Measurements from ENCODE around the gene AACS. TPM values are rescaled to one million over a fixed set of nuclear protein-coding genes. Genes with fewer than 3 reads are reported as not detected.
A peak's percentile ranks its signal among the peaks of the same experiment; 100 is the strongest.

The AACS gene
- total RNA-seq, 1 donor from 2014 or later = 32.0 TPM

GRCh38 chr12:125183187-125184067 lies 118.2 kb downstream of the AACS start:
- peak; percentile 22 for DNase-seq (ENCODE audit: low read depth, low spot score)

GRCh38 chr12:125184213-125184967 lies 119.2 kb downstream of the AACS start:
- DNase-seq (ENCODE audit: low read depth, low spot score) = no peak

GRCh38 chr12:125185311-125185739 lies 120.1 kb downstream of the AACS start:
- no peak for DNase-seq (ENCODE audit: low read depth, low spot score)

- no peak for DNase-seq (ENCODE audit: low read depth, low spot score)
Measured at GRCh38 chr12:125185740-125186470, 120.7 kb downstream of the AACS start, which contains the start of gene TMEM132B. Gene TMEM132B, plus strand, starts transcription at chr12:125186386.

- no peak for DNase-seq (ENCODE audit: low read depth, low spot score)
Measured at GRCh38 chr12:125186471-125187147, 121.4 kb downstream of the AACS start.

GRCh38 chr12:125187148-125187745 lies 122.0 kb downstream of the AACS start:
- DNase-seq (ENCODE audit: low read depth, low spot score) = no peak

- no peak for DNase-seq (ENCODE audit: low read depth, low spot score)
Measured at GRCh38 chr12:125187780-125188741, 122.8 kb downstream of the AACS start.

GRCh38 chr12:125189015-125189414 lies 123.8 kb downstream of the AACS start:
- DNase-seq (ENCODE audit: low read depth, low spot score) = no peak

GRCh38 chr12:125189502-125189901 lies 124.3 kb downstream of the AACS start:
- DNase-seq (ENCODE audit: low read depth, low spot score) = no peak

GRCh38 chr12:125191361-125192087 lies 126.3 kb downstream of the AACS start:
- DNase-seq (ENCODE audit: low read depth, low spot score) = no peak

GRCh38 chr12:125192690-125193221 lies 127.5 kb downstream of the AACS start:
- no peak for DNase-seq (ENCODE audit: low read depth, low spot score)

Other genes starting within 250 kb of the AACS start
- 30.3 and 34.6 TPM in 2 replicates for gene SCARB1, start 201.6 kb upstream of the AACS start, total RNA-seq
- gene UBC, start 150.8 kb upstream of the AACS start, total RNA-seq = 1,744 and 2,029 TPM in 2 replicates
- gene DHX37, start 76.3 kb upstream of the AACS start, total RNA-seq = 18.8 and 26.3 TPM in 2 replicates
- gene BRI3BP, start 71.8 kb upstream of the AACS start, total RNA-seq = 5.8 and 9.2 TPM in 2 replicates
- 0.25 and 1.3 TPM in 2 replicates for gene TMEM132B, start 121.0 kb downstream of the AACS start, total RNA-seq

All from pulmonary artery endothelial cell (primary cell).